CD4-positive, alpha-beta T cell treated with Interleukin-15 for 4 hours (primary cell): ENCODE measurements around the gene SYCP2L.
"Not testable (repeated sequence)": the region's sequence is repeated elsewhere in the genome, so short reads cannot be mapped to it uniquely, and the experiment has no call there.

Source experiments
- DNase-seq: peaks from one replicate; pipeline ENCODE4 v3.0.0-alpha.2; 2020; ENCODE audit warnings: low spot score

SYCP2L gene

DNA sequence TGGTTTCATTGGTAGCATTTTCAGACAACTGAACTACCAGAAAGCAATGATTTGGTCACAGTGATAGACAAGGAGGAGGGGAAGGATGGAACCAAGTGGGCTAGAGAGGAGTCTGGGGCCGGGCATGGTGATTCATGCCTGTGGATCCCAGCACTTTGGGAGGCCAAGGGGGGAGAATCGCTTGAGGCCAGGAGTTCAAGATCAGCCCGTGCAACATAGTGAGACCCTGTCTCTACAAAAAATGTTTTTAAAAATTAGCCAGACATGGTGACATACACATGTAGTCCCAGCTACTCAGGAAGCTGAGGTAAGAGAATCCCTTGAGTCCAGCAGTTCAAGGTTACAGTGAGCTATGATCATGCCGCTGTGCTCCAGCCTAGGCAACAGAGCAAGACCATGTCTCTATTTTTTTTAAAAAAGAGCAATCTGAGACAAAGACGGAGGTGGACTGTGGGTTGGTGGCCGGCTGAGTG, 70.6 kb downstream of the SYCP2L start:
- no peak for DNase-seq

DNA sequence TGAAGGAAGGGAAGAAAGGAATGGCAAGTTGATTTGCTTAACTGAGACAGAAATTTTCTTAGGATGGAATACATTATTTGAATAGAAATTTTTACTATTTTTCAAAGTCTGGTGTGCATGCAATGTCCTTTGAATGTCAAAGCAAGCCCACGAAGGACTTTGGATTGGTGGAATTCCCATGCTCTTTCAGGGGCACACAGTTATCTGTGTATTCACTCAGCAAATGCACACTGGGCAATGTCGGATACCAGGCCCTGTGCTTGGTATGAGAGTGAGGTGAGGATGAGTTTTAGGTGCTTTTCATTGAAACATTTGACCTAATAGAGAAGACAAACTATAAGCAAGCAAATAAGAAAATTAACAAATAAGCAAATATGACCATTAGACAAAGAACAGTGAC, 73.3 kb downstream of the SYCP2L start:
- no peak for DNase-seq

DNA sequence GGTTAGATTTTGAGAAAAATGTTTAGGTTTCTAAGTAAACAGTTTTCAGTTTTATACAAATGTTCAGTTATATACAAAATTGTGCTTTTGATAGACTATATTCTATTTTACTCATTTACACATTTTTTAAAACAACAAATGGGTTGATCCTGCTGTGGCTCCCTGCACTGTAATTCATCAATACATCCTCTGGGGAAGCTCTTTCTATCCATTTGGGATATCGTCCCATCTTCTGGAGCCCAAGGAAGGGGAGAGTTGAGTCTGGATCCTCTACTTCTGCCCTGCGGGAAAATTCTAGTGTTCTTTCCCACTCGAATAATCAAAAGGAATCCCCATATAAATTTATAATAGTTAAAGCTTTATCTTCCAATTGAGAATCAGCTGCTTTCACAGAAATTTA, 75.0 kb downstream of the SYCP2L start:
- DNase-seq, result no peak

DNA sequence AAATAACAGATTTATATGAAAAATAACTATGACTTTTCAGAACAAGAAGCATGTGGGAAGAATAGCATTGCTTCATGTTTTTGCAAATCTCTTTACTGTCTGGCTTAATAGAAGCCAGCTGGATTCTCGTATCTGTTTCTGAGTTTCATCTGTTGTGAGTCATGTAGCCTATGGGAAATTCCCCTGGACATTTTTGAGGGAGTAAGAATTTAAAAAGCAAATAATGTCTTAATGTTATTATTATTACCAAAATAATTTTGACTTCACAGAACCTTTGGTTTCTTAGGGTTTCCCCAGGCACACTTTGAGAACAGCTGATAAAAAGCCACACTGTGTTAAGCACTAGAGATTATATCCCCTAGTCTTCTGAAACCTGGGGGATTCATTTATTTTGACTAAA, 75.8 kb downstream of the SYCP2L start:
- no peak for DNase-seq

DNA sequence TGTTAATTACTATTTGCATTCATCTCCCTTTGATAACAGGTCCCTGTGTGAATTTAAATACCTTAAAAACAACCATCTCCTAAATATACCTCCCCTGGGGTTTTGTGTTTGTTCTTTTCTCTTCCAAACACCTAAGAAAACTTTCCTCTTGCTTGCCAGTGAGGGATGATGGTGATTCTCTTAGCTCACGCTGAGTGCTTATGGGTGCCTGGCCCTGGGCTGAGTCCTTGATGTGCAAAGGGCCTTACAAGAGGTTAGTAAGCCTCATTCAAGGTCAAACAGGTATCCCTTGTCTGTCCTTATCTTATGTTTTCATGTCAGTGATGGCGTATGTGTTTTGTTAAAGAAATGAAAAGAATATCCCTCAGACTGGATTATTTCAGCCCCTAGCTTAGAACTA, 76.3 kb downstream of the SYCP2L start:
- DNase-seq, result no peak

DNA sequence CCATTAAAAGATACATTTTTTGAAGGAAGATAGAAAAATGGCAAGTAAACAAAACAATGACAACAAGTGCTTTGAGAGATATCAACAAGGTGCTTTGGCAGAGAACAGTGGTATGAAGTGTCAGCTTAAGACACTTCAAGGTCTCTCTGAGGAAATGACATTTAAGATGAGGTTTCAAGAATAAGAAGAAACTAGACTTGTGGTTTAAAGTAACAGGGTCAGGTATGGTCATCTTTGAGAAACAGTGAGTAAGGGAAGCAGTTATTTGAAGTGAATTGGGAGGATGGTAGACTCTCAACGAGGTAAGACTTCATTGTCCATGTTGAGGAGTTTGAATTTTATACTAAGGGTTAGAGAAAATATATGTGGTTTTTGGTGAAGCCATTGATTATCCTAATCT, 77.8 kb downstream of the SYCP2L start:
- DNase-seq, result no peak

DNA sequence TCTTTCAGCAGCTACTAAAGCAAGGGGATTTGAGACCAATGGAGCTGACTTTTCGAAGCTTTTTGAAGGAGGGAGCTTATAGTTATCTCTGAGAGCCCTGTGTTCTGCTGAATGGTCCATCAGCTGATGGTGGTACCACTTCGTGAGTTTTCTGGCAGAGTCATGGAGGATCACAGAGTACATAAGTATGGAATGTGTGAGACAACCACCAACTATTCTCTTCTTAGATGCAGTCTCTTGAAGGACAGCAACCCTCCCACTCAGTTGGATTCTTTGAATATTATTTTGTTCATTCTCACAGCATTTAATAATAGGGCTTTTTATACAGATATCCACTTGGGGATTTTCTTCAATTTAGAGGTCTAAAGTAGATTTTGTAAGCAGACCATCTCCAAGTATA, 81.9 kb downstream of the SYCP2L start:
- DNase-seq, result no peak

DNA sequence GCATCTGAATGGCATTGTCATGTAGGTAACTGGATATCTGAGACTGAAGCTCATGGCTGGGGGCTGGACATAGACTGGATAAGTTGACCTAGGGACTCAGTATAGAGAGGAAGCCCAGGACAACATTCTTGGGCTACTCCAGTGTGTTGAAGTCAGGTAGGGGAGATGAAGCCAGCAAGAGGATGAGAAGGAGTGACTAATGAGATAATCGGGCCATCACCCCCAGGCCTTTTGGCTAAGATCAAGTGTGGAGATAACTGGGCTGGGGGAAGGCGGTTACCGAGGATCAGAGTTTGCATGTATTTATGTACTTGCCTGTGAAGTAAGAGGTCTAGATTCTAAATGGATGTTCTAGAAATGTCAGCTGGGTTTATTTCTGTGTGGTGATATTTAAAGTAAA, 83.9 kb downstream of the SYCP2L start:
- DNase-seq, result no peak

DNA sequence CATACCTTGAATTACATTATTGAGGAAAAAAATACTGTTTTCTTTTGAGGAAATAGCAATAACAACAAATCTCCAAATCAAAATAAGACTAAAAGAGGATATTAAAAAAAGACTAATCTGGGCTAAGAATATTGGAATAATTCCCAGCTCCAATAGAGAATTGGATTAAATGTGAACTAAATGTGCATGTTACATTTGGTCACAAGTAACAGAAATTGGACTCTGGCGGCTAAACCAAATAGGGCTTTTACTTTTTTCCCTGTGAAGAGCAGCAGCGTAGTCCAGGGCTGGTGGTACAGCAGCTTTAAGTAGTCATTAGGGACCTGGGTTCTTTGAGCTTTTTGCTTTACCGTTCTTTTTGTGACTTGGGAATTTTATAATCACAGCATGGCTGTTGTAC, 85.3 kb downstream of the SYCP2L start:
- no peak for DNase-seq

DNA sequence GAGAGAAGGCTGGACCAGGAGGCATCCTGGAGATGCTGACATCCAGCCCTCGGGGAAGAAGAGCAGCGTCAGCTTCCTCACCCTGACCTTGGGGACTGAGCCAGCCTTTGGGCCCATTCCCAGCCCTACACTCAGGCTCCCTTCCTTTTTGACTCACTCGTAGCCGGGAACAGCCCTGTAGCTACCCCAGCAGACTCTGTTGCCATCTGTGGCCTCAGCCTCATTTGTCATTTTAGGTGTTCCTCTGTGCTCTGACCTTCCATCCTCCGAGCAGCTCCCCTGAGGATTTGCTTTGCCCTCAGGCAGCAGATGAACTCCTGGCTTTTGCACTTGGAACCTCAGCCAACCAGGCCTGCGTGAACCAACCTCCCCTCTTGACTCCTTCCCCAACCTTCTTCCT, 89.7 kb downstream of the SYCP2L start:
- DNase-seq, result no peak

DNA sequence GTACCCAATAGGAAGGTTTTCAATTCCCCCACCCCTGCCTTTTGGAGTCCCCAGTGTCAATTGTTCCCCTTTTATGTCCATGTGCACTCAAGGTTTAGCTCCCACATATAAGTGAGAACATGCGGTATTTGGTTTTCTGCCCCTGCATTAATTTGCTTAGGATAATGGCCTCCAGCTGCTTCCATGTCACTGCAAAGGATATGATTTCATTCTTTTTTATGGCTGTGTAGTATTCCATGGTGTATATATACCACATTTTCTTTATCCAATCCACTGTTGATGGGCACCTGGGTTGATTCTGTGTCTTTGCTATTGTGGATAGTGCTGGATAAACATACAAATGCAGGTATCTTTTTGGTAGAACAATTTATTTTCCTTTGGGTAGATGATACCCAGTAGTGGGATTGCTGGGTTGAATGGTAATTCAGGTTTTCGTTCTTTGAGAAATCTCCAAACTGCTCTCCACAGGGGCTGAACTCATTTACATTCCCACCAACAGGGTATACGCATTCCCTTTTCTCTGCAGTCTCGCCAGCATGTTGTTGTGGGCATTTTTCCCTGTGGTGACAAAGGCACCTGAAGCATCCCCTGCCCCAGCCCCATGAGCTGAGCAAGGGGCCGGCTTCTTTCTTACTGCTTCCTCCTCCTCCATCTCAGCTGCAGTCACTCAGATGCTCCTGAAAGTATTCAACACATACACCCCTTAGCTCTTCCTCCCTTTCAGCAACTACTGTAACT, 90.5 kb downstream of the SYCP2L start:
- DNase-seq, result no peak

DNA sequence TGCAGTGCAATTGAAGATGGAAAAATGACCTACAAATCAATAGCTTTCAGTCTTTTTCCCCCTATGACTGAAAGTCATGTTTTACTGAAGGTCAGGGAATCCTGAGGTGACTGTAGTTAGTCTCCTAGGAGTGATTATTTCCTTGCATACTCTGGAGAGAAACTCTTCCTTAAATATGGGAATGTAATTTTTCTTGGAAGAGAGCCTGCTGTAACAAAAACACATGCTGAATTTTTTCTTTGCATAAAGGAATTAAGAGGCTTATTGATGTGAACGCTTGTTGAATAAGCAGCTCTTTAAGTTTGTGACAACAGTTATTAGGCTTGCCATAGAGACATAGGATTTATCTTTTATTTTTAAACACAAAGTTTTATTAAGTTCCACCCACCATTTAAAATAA, 92.8 kb downstream of the SYCP2L start:
- no peak for DNase-seq

DNA sequence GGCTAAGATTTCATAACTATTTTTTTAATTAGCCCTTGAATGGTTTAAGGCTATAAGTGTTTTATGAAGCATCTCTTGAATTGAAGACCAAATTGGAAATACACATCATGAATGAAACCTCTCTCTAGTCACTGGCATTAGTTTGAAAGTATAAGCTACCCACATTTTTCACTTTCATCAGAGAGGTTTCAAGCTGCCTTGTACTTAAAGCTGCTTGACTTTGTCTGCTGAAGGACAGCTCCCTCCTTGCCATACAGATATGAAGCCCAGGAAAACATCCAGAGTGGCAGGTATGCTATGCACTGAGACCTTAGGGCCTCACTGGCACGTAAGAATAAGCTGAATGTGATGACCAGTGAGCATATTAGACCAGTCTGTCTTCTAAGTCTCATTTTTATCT, 94.6 kb downstream of the SYCP2L start:
- no peak for DNase-seq

DNA sequence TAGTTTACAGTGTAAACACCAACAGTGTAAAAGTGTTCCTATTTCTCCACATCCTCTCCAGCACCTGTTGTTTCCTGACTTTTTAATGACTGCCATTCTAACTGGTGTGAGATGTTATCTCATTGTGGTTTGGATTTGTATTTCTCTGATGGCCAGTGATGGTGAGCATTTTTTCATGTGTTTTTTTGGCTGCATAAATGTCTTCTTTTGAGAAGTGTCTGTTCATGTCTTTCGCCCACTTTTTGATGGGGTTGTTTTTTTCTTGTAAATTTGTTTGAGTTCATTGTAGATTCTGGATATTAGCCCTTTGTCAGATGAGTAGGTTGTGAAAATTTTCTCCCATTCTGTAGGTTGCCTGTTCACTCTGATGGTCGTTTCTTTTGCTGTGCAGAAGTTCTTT, 98.1 kb downstream of the SYCP2L start:
- not testable (repeated sequence) for DNase-seq

DNA sequence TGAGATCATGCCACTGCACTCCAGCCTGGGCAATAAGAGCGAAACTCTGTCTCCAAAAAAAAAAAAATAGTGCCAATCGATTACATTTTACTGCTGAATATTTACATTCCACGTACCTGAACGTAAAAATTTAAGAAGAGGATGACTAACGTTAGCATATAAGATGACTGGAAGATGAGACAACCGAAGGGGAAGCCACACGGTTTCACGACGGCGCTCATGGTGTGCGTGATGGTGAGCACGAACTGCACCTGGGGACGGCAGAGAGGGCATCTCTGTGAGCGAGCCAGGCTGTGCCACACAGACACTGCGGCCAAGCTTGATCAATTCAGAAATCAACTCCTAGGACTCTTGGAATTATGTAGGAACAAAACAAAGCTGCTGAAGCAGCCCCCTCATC, 102.7 kb downstream of the SYCP2L start:
- DNase-seq, result no peak

DNA sequence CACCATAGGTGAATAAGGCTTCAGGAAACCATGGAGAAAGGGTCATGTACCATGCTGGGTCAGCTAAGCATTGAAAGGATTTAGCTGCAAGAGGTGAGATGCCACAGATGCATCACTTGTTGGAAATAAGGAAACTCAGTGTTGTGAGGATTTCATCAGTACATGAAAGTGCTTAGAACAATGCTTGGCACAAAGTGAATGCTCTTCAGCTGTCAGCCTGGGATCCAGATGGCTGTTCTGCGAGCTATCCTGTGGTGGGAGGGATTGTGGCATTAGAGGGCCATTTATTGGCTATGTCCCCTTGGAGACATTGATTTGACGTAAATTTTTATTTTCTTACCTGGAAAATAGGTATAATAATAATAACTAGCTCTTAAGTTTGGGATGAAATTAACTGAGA, 104.3 kb downstream of the SYCP2L start:
- no peak for DNase-seq

DNA sequence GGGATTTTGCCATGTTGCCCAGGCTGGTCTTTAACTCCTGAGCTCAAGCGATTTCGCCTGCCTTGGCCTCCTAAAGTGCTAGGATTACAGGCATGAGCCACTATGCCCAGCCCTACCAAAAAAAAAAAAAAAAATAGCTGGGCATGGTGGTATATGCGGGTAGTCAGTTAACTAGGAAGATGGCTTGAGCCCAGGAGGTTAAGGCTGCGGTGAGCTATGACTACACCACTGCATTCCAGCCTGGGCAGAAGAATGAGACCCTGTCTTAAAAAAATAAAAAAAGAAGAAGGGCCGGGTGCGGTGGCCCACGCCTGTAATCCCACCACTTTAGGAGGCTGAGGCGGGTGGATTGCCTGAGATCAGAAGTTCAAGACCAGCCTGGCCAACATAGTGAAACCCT, 107.0 kb downstream of the SYCP2L start:
- DNase-seq, result no peak

DNA sequence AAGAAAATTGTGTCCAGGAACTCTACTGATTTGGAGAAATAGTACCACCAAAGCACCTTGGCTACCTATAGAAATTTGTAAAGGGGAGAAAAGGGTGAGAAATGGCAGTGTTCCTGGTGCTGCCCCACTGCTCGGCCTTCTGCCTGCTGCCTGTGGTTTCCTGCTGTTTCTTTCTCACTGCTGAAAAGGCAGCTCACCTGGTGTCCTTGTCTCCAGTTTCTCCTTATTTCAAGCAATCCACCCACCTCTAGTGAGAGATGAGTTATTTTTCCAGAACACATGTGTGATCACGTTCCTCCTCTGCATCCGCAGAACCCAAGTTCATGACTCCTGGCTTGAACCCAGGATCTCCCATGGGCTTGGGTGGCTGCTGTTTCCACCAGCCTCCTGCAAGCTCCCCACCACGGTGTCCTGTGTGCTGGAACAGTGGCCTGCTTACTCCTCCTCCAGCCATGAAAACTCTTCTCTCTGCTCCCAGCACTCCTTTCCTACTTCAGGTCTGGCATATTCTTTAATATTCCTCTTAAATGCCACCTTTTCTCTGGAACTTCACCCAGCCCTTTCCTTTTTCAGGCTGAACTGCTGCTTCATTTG, 108.4 kb downstream of the SYCP2L start:
- no peak for DNase-seq

DNA sequence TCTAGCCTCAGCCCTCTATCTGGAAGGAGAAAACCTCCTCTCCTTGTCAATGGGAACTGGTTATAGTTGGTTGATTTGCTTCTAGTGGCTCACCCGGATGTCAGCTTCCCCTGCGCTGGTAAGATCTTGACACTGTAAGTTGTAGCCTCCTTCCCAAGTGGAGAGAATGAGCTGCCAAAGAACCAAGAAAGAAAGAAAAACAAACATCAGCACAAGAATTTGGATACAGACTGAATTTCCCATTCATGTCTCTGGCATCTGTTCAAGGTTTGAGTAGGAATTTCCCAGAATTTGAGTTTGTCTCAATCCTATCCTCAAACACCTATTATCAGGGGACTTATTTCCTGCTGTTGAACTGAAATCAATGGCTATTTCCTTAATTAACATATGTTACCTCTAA, 113.1 kb downstream of the SYCP2L start:
- DNase-seq, result no peak

DNA sequence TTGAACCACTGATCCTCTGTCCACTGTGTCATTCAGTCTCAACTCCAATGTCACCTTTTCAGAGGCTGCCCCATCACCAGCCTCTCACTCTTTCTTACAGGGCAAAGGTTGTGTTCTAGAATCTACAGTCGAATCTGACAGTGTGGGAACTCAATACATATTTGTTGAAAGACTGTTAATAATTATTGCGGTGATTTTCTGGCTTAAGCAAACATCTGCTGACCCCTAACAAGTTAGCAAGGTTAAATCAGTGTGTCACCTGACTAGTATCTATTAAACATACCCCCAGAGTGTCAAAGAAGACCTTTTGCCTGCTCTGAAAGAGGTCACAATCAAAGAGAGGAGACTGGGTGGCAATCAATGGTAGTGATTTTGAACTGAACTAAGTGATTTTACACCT, 115.3 kb downstream of the SYCP2L start:
- no peak for DNase-seq

DNA sequence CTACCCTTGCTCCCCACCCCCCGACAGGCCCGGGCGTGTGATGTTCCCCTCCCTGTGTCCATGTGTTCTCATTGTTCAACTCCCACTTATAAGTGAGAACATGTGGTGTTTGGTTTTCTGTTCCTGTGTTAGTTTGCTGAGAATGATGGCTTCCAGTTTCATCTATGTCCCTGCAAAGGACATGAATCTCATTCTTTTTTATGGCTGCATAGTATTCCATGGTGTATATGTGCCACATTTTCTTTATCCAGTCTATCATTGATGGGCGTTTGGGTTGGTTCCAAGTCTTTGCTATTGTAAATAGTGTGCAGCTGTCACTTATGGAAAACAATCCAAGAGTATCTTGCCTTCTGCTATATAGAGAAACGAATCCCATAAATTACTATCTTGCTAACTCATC, 116.4 kb downstream of the SYCP2L start:
- not testable (repeated sequence) for DNase-seq

DNA sequence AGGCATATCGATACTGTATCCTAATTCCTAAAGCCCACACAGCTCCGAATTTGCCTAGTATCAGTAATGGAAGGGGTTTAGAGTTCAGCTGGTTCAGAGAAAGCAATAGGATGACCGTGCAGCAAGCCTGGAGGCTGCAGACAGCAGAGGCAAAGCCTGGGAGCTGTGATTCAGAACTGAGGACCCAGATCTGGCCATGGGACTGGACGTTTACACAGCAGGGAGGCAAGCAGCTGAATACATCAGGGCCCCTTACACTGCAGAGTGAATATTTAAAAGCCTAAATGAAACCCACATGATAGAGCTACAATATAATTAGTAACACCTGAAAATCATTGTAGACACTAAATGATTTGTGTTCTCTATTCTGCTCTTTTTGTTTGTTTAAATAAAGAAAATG, 119.2 kb downstream of the SYCP2L start:
- DNase-seq, result no peak

DNA sequence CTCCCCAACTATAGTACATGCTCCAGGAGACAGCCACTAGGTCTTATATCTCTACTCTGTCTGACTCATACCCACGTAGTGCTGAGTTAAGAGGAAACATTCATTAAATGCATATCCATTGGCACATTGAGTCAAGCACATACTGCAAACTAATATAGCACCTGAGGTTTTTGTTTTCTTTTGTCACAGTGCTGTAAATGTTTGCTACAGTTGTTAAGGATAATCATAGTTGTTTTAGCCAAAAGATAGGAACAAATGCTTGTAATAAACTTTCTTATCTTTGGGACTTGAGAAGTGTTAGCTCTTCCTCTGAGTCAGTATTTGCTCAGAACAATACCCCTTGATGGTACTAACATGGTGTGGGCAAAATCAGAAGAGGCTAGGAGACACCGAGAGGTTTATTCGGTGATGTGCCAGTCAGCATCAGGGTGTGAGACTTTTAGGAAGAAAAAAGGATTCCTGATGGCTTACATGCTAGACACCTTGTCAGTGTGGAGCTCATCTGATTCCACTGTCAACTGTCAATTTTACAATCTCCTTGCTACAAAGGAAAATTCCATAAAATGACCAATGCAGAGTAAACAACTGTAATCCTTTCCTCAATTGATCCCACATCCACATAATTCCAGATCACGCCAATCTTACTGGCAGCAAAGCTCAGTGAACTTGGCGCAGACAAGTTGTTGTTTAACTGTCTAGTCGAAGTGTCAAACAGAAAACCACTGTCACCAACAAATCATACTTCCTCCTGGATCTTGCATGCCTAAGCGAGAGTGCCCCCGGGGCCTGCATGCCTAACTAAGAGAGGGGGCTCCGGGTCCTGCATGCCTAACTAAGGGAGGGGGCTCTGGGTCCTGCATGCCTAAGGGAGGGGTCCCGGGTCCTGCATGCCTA, 121.1 kb downstream of the SYCP2L start:
- DNase-seq, result no peak
